Measurements from ENCODE around the gene SPEG.

GRCh38 chr2:219421323-219421722 lies 13.3 kb upstream of the SPEG start:
- TF ChIP-seq MYC (IDR thresholded peaks at IDR 0.05; ENCODE audit: low read depth, low read length), result no peak
- TF ChIP-seq CTCF (IDR thresholded peaks at IDR 0.05; ENCODE audit: extremely low read depth in 1 of 2, insufficient read depth in 1 of 2, low read depth in 1 of 2, low read length in 2 of 2), result no peak
